K562 (cell line): ENCODE results near the gene PDLIM4. TPM values are rescaled to one million over a fixed set of nuclear protein-coding genes. Genes with fewer than 3 reads are reported as not detected.
A peak's percentile ranks its signal among the peaks of the same experiment; 100 is the strongest.

Experiments used
- CREB1 ChIP-seq, 2 experiments: sonication (generic) in 1 of 2; formaldehyde crosslinking in 1 of 2; IDR thresholded peaks; 2 replicates each; pipeline versions ENCODE4 v1.6.1 to v1.8.0; 2012 to 2022; ENCODE audit warnings: inconsistent platforms in 1 of 2, mild to moderate bottlenecking in 1 of 2, missing genetic modification reagents in 1 of 2, moderate library complexity in 1 of 2
- DIDO1 ChIP-seq: fragments of 450-650 bp; IDR thresholded peaks from 2 replicates; pipeline ENCODE4 v1.6.1; 2016; ENCODE audit warnings: low read depth, missing biosample characterization, missing genetic modification characterization
- ESRRA ChIP-seq: fragments of 450-650 bp; IDR thresholded peaks from 2 replicates; pipeline ENCODE4 v1.6.1; 2014; ENCODE audit warnings: low read depth, mild to moderate bottlenecking, moderate library complexity, borderline replicate concordance
- HMGN3 ChIP-seq: IDR thresholded peaks from 2 replicates; pipeline ENCODE4 v1.6.1; 2011; ENCODE audit warnings: borderline replicate concordance, low read depth, mild to moderate bottlenecking, mixed read lengths, low read length; ENCODE audit not compliant: insufficient read length; ENCODE audit errors: extremely low read depth
- KHSRP ChIP-seq: fragments of 450-650 bp; IDR thresholded peaks from 2 replicates; pipeline ENCODE4 v1.6.1; 2017
- PCBP2 ChIP-seq: fragments of 200-400 bp; formaldehyde crosslinking; IDR thresholded peaks from 2 replicates; pipeline ENCODE4 v1.6.1; 2018; ENCODE audit warnings: low read length, low read depth, mild to moderate bottlenecking, moderate library complexity; ENCODE audit not compliant: poor library complexity, severe bottlenecking
- PHF8 ChIP-seq: fragments of 200-600 bp; sonication (generic); IDR thresholded peaks from 2 replicates; pipeline ENCODE4 v1.6.1; 2012; ENCODE audit warnings: mixed run types, mild to moderate bottlenecking, inconsistent platforms, low read length, moderate library complexity, borderline replicate concordance
- SOX6 ChIP-seq: fragments of 450-650 bp; IDR thresholded peaks from 2 replicates; pipeline ENCODE4 v1.6.1; 2014; ENCODE audit warnings: mild to moderate bottlenecking
- YBX1 ChIP-seq: fragments of 450-650 bp; IDR thresholded peaks from 2 replicates; pipeline ENCODE4 v1.7.1; 2016; ENCODE audit warnings: mild to moderate bottlenecking
- YY1 ChIP-seq, 3 experiments: IDR thresholded peaks; 2 replicates each; pipeline ENCODE4 v1.6.1; 2011; ENCODE audit warnings: low read length in 2 of 3, mild to moderate bottlenecking in 2 of 3, moderate library complexity in 2 of 3, borderline replicate concordance in 1 of 3, control low read depth in 1 of 3, low read depth in 1 of 3; ENCODE audit not compliant: insufficient read depth in 3 of 3, insufficient replicate concordance in 2 of 3, control insufficient read depth in 1 of 3, insufficient read length in 1 of 3; ENCODE audit errors: extremely low read depth in 1 of 3
- ZFPM2 ChIP-seq: fragments of 250-450 bp; sonication (Bioruptor Pico); IDR thresholded peaks from 2 replicates; pipeline ENCODE4 v1.5.1; 2022; ENCODE audit warnings: mild to moderate bottlenecking
- ZNF239 ChIP-seq: fragments of 250-450 bp; sonication (Bioruptor Pico); IDR thresholded peaks from 2 replicates; pipeline ENCODE4 v1.4.0; 2020; ENCODE audit warnings: mild to moderate bottlenecking
- ZNF778 ChIP-seq: fragments of 450-650 bp; formaldehyde crosslinking; IDR thresholded peaks from 2 replicates; pipeline ENCODE4 v1.4.0; 2020; ENCODE audit warnings: mild to moderate bottlenecking, moderate library complexity
- ZNF79 ChIP-seq: fragments of 250-450 bp; sonication (Bioruptor Pico); IDR thresholded peaks from 2 replicates; pipeline ENCODE4 v1.4.0; 2020; ENCODE audit warnings: low read depth, mild to moderate bottlenecking, moderate library complexity
- ZZZ3 ChIP-seq: fragments of 450-650 bp; IDR thresholded peaks from 2 replicates; pipeline ENCODE4 v1.6.1; 2016; ENCODE audit warnings: antibody characterized with exemption, mild to moderate bottlenecking, moderate library complexity
- polyA plus RNA-seq, 8 experiments: library from polyadenylated mRNA; depleted of rRNA in 4 of 8; stranded (reverse) in 5 of 8; unstranded in 3 of 8; fragments of >200 nt; fragmentation: Nextera tagmentation in 2 of 8; fragmentation: Illumina TruSeq in 1 of 8; extraction: Ambion mirVana in 2 of 8; extraction: Trizol in 1 of 8; gene quantifications; 2 replicates each; pipeline versions ENCODE4 v1.2.1 to v1.2.3, GENCODE V29; 2011 to 2014; ENCODE audit warnings: inconsistent platforms in 1 of 8, missing spikeins in 1 of 8
- total RNA-seq, 7 experiments: library from RNA; depleted of rRNA in 6 of 7; stranded (reverse); fragments of >200 nt in 6 of 7; fragmentation: Illumina TruSeq in 2 of 7; extraction: Trizol in 2 of 7; gene quantifications; 2 replicates each; pipeline versions ENCODE4 v1.2.1 to v1.2.3, GENCODE V29; 2011 to 2021; ENCODE audit warnings: low replicate concordance in 1 of 7
- TF ChIP-seq, protein P1 (sequence below): fragments of 250-450 bp; sonication (Bioruptor Pico); IDR thresholded peaks from 2 replicates; pipeline ENCODE4 v1.4.0; 2020; ENCODE audit warnings: mild to moderate bottlenecking, moderate library complexity, borderline replicate concordance
- TF ChIP-seq, protein P2 (sequence below), 3 experiments: fragments of 200-800 bp in 1 of 3; sonication (Bioruptor generic) in 1 of 3; sonication (generic) in 1 of 3; formaldehyde crosslinking in 1 of 3; IDR thresholded peaks; 2 replicates each; pipeline versions ENCODE4 v1.6.1 to v1.8.0; 2016 to 2022; ENCODE audit warnings: mild to moderate bottlenecking in 2 of 3, missing compliant biosample characterization in 2 of 3, missing genetic modification characterization in 2 of 3, missing genetic modification reagents in 1 of 3
- TF ChIP-seq, protein P3 (sequence below): fragments of 450-650 bp; IDR thresholded peaks from 2 replicates; pipeline ENCODE4 v1.6.1; 2018; ENCODE audit not compliant: partially characterized antibody
- TF ChIP-seq, protein P4 (sequence below): fragments of 250-450 bp; sonication (Bioruptor Pico); IDR thresholded peaks from 2 replicates; pipeline ENCODE4 v1.8.0; 2021; ENCODE audit warnings: moderate library complexity, mild to moderate bottlenecking, inconsistent platforms

The PDLIM4 gene
- total and polyA plus RNA-seq, 9 of the 15 experiments (the other 6 are each of a cell fraction or from before 2014, with no cell fraction given): 0.28 to 32.8 (median 13.1) TPM

DNA sequence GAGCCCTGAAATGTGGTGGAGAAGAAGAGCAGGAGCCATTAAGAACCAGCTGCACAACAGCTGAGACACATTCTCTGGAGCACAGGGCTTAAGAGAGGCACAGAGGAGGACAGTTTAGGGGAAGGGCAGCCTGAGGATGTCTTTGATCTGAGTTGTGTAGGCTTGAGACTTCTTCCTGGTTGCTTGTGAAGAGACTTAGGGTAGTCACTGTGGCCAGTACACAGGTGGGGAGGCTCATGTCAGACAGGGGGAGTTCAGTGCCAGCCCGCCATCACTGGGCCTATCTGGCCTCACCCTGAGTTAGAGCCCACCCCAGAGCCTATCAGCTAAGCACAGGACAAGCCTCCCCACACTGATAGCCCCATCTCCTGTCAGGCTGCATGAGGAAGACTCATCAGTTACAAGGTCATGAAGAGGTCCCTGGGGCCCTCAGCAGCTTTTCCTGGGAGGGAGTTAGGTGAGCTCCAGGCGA lies 56.5 kb downstream of the PDLIM4 start (continued):
- TF ChIP-seq, protein P1, sequence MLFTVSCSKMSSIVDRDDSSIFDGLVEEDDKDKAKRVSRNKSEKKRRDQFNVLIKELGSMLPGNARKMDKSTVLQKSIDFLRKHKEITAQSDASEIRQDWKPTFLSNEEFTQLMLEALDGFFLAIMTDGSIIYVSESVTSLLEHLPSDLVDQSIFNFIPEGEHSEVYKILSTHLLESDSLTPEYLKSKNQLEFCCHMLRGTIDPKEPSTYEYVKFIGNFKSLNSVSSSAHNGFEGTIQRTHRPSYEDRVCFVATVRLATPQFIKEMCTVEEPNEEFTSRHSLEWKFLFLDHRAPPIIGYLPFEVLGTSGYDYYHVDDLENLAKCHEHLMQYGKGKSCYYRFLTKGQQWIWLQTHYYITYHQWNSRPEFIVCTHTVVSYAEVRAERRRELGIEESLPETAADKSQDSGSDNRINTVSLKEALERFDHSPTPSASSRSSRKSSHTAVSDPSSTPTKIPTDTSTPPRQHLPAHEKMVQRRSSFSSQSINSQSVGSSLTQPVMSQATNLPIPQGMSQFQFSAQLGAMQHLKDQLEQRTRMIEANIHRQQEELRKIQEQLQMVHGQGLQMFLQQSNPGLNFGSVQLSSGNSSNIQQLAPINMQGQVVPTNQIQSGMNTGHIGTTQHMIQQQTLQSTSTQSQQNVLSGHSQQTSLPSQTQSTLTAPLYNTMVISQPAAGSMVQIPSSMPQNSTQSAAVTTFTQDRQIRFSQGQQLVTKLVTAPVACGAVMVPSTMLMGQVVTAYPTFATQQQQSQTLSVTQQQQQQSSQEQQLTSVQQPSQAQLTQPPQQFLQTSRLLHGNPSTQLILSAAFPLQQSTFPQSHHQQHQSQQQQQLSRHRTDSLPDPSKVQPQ (CRISPR knock-in tag): no peak
- no peak for TF ChIP-seq PHF8
- TF ChIP-seq YY1 (IDR thresholded peaks at IDR 0.05; ENCODE audit: borderline replicate concordance in 1 of 3, control insufficient read depth in 1 of 3, extremely low read depth in 1 of 3, insufficient read depth in 3 of 3, insufficient read length in 1 of 3, insufficient replicate concordance in 2 of 3, low read depth in 1 of 3, low read length in 2 of 3): peak in 1 of 3 experiments; percentile 64
- TF ChIP-seq HMGN3: no peak
- TF ChIP-seq, protein P2, sequence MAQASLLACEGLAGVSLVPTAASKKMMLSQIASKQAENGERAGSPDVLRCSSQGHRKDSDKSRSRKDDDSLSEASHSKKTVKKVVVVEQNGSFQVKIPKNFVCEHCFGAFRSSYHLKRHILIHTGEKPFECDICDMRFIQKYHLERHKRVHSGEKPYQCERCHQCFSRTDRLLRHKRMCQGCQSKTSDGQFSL (CRISPR knock-in tag; IDR thresholded peaks at IDR 0.05): no peak
- TF ChIP-seq, protein P2 (tag; IDR thresholded peaks at IDR 0.05): 0 out of 4 replicates have a peak, but pooled peaks of 1 of the 2 experiments have one; percentile 43
- TF ChIP-seq, protein P3, sequence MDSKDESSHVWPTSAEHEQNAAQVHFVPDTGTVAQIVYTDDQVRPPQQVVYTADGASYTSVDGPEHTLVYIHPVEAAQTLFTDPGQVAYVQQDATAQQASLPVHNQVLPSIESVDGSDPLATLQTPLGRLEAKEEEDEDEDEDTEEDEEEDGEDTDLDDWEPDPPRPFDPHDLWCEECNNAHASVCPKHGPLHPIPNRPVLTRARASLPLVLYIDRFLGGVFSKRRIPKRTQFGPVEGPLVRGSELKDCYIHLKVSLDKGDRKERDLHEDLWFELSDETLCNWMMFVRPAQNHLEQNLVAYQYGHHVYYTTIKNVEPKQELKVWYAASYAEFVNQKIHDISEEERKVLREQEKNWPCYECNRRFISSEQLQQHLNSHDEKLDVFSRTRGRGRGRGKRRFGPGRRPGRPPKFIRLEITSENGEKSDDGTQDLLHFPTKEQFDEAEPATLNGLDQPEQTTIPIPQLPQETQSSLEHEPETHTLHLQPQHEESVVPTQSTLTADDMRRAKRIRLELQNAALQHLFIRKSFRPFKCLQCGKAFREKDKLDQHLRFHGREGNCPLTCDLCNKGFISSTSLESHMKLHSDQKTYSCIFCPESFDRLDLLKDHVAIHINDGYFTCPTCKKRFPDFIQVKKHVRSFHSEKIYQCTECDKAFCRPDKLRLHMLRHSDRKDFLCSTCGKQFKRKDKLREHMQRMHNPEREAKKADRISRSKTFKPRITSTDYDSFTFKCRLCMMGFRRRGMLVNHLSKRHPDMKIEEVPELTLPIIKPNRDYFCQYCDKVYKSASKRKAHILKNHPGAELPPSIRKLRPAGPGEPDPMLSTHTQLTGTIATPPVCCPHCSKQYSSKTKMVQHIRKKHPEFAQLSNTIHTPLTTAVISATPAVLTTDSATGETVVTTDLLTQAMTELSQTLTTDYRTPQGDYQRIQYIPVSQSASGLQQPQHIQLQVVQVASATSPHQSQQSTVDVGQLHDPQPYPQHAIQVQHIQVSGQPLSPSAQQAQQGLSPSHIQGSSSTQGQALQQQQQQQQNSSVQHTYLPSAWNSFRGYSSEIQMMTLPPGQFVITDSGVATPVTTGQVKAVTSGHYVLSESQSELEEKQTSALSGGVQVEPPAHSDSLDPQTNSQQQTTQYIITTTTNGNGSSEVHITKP: peak; percentile 79
- no peak for TF ChIP-seq ZNF79 (CRISPR knock-in tag)
- TF ChIP-seq, protein P4, sequence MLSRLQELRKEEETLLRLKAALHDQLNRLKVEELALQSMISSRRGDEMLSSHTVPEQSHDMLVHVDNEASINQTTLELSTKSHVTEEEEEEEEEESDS (CRISPR knock-in tag): no peak
- TF ChIP-seq ZNF239 (CRISPR knock-in tag): no peak
- TF ChIP-seq ZZZ3: no peak
- TF ChIP-seq DIDO1 (tag): no peak
- peak; percentile 83; the same call in 1 of the 2 replicates for TF ChIP-seq SOX6
- TF ChIP-seq YBX1: no peak
- TF ChIP-seq KHSRP: no peak
- peak; percentile 75 for TF ChIP-seq ESRRA
- TF ChIP-seq CREB1 (IDR thresholded peaks at IDR 0.05): peak; percentile 68; the same call in 1 of the 2 replicates
- no peak for TF ChIP-seq CREB1 (CRISPR knock-in tag; IDR thresholded peaks at IDR 0.05)
- TF ChIP-seq ZNF778 (CRISPR knock-in tag): no peak
- no peak for TF ChIP-seq ZFPM2 (CRISPR knock-in tag)
- TF ChIP-seq PCBP2: no peak
